Endometrial microvascular endothelial cells (primary cell): Measurements from ENCODE around the gene RHOV. TPM values are rescaled to one million over a fixed set of nuclear protein-coding genes. Genes with fewer than 3 reads are reported as not detected.

Experiments used
- in situ Hi-C: cut with HindIII; loops from 2 replicates; pipeline ENCODE4 v1.10.0; 2017; ENCODE audit warnings: low sequenced_read_pairs, low pct_unique_long_range_greater_than_20kb; ENCODE audit errors: inconsistent ontology term
- total RNA-seq: library from RNA; depleted of rRNA; stranded (reverse); fragments of >200 nt; gene quantifications from one replicate; pipeline ENCODE4 v1.2.3, GENCODE V29; 2015; ENCODE audit errors: inconsistent ontology term

The RHOV gene
- total RNA-seq, 1 donor from 2014 or later: not detected

DNA sequence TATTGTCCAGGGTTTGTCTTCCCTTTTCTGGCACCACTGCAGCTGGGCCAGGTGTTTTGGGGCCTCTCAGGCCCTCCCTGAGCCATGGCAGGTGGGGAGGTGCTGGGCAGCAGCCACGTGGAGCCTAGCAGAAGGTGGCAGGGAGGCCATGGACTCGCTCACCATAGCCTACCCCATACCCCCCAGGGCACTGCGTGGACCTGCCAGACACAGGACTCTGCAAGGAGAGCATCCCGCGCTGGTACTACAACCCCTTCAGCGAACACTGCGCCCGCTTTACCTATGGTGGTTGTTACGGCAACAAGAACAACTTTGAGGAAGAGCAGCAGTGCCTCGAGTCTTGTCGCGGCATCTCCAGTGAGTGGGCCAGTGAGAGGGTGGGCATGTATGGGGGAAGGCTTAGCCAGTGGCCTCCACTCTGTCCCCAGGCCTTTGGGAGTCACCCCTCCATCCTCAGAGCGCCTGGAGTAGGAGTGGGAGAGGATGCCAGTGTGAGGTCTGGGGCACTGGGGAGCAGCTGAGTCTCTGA is 18.3 kb downstream of the RHOV start:
- in situ Hi-C loops: no loop called here

DNA sequence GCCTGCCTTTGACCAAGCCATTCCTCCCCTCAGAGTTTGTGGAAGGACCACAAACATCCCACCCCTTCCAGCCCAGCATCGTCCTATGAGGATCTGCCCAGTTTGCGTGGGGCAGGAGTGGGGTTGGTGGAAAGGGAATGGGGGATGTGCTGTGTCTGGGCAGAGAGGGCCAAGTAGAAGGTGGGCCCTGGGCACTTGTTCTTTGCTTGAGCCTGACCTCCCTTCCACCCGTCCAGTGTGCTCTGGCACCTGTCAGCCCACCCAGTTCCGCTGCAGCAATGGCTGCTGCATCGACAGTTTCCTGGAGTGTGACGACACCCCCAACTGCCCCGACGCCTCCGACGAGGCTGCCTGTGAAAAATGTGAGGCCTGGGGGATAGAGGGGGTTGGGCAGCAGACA is 19.9 kb downstream of the RHOV start:
- in situ Hi-C loops: no loop called here

DNA sequence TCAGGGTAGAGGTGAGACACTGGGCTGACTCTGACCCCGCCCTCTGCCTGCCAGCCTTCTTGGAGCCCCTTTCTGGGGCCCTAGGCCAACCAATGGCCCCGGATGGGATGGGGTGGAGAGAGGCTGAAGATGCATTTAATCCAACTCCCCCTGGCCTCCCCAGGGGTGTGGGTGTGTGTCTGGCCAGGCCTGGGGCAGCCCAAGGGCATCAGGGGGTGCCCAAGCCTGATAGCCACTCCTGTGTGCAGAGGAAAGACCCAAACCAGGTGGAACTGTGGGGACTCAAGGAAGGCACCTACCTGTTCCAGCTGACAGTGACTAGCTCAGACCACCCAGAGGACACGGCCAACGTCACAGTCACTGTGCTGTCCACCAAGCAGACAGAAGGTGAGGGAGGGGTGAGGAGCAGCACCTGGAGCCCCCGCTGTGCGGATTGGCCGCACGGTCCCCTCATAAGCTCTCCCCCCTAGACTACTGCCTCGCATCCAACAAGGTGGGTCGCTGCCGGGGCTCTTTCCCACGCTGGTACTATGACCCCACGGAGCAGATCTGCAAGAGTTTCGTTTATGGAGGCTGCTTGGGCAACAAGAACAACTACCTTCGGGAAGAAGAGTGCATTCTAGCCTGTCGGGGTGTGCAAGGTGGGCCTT is 20.7 kb downstream of the RHOV start:
- in situ Hi-C loops: no loop called here

DNA sequence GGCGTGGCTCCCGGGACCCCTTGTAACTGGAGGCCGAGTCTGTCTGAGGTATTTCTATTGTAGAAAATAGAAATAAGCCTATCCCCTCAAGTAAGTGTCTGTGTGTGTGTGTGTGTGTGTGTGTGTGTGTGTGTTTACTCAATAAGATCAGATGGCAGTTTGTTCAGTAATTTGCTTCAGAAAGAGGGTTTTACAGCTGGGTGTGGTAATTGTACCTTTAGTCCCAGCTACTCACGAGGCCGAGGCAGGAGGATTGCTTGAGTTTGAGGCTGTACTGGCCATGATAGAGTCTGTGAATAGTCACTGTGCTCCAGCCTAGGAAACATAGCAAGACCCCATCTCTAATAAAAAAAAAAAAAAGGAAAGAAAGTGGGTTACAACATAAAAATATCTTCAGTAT is 21.5 kb downstream of the RHOV start:
- in situ Hi-C loops: no loop called here

DNA sequence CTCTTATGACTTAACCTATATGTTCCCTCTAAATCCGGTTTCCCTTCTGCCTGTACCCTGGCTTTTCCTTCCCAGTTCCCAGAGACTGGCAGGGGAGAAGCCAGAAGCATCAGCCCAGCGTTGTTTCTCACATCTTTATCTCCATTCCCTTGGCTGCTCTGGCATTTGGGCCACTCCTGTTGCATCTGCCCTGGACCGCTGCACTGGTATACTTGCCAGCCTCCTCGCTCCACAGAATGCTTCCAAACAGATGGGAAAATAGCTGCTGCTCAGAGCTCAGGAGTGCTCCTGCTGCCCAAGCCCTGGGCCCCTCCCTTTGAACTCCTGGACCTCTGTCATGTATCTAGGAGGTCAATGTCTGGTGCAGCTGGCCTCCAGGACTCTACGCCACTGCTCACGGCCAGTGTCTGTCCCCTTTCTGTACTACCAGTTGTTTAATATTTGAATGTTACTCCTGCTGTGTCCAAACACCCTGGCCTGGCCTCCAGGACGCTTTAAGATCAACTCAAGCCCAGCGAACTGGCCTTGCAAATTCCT is 23.4 kb downstream of the RHOV start:
- in situ Hi-C loops: no loop called here

DNA sequence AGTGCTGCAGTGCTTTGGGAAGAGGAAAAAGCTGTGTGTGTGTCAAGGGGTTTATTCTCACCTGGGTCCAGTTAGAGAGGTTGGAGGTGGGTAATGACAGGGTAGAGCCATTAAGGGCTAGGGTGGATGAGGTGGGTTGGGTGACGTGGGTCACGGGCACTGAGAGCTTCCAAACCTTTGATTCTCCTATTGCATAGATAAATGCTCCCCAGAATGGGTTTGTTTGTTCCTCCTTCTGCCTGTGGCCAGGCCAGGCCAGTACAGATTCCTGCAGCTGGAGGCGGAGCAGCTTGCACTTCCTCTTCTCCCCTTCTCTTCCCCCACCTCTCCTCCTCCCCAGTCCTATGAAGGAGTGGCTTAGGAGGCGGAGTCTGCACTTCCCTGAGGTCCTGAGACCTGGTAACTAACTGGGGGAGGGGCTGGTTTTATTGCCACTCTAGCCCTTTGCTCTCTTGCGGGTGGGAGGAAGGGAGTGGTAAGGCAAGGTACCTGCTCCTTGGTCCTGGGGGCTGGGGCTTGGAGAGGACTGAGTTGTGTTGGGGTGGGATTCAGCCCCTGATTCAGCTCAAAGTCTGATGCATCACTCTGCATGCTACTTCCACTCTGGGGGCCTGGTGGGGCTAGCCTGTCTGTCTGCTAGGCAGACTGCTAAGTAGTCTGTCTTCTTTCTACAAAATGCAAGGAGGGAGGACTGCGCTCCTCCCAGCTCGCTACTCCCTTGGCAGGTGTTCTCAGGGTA is 26.6 kb downstream of the RHOV start:
- in situ Hi-C loops: no loop called here

DNA sequence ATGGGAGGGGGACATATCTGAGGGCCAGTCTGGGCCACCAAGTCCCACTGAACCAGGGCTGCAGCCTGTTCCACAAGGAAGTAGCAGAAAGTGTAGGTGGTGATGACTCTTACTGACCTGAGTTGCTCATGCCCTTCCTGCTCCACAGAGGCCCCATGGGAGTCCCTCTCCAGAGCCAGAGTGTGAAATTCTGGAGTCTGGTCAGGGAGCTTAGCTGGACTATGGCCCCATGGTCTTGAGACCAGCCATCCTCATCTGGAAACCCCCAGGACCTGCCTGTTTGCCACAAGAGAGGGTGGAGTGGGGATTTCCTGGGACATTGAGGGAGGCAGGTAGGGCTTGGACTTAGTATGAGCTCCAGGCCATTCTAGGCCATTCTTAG is 27.2 kb downstream of the RHOV start:
- in situ Hi-C loops: no loop called here

DNA sequence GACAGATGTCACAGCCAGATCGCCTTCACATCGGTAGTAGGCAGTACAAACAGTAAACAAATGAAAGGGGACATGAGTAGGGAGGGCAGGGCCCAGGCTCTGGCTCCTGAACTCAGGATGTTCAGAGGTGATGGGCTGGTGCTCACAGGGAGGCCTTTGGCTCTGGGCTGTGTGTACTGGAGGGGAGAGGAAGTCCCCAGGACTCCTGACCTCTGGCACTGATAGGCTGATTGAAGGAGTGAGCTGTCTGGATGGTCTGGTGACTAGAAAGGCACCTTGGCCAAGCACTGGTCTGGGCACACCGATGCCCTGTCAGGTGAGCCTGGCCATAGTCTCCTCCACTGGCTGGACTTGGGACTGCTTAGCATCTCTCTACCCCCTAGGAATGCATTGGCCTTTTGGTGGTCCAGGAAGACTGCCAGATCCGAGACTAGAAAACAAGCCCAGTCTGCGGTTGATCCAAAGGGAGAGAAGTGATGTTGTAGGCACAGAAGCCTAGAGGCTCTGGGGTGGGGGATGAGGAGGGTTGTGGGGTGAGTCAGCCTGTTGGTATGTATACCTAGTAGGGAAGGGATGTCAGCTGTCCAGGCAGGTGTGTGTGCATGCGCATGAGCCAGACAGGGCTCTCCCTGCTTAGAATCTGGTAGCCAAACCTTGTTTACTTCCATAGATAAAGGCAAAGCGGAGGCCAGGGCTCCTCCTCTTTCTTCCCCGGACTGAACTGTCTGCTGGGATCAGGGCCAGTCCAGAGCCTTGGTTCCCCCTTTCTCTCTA is 28.3 kb downstream of the RHOV start:
- in situ Hi-C loops: no loop called here

DNA sequence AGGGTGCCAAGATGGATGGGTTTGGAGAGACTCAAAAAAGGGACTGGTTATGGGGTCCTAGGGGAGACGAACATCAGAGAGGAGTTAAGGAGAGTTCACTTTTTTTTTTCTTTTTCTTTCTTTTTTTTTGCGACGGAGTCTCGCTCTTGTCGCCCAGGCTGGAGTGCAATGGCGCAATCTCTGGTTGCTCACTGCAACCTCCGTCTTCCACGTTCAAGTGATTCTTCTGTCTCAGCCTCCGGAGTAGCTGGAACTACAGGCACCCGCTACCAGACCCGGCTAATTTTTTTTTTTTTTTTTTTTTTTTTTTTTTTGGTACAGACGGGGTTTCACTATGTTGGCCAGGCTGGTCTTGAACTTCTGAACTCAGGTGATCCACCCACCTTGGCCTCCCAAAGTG is 29.0 kb downstream of the RHOV start:
- in situ Hi-C loops: no loop called here

DNA sequence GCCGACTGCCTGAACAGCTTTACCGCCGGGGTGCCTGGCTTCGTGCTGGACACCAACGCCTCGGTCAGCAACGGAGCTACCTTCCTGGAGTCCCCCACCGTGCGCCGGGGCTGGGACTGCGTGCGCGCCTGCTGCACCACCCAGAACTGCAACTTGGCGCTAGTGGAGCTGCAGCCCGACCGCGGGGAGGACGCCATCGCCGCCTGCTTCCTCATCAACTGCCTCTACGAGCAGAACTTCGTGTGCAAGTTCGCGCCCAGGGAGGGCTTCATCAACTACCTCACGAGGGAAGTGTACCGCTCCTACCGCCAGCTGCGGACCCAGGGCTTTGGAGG is 29.4 kb downstream of the RHOV start:
- in situ Hi-C loops: no loop called here

DNA sequence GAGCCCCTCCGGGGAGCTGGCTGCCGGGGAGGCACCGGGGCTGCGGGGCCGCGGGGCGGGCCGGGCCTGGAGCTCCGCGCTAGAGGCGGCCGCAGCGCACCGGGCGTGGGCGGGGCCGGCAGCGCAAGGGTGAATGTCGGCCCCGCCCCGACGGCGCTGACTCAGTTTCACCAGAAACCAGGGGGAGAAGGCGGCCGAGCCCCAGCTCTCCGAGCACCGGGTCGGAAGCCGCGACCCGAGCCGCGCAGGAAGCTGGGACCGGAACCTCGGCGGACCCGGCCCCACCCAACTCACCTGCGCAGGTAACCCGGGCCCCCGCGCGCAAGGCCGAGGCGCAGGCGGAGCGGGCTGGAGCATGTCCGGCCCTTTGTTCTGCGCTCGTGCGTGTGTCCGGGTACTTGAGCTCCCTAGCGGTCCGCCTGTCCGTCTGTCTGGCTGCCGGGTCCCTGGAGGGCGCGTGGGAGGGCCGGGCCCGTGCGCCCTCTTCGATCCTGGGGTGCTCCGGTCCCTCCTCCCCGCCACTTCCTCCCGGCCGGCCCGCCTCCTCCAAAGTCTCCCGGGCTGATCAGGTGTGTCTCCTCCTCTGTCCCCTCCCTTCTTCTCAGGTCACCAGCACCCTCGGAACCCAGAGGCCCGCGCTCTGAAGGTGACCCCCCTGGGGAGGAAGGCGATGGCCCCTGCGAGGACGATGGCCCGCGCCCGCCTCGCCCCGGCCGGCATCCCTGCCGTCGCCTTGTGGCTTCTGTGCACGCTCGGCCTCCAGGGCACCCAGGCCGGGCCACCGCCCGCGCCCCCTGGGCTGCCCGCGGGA is 29.9 kb downstream of the RHOV start, which contains the start of gene SPINT1:
SPINT1 (plus strand) TSS at position 164 of the 811 bp plus-strand sequence; CDS start at position 671, 507 bp downstream.
- in situ Hi-C loops: no loop called here

DNA sequence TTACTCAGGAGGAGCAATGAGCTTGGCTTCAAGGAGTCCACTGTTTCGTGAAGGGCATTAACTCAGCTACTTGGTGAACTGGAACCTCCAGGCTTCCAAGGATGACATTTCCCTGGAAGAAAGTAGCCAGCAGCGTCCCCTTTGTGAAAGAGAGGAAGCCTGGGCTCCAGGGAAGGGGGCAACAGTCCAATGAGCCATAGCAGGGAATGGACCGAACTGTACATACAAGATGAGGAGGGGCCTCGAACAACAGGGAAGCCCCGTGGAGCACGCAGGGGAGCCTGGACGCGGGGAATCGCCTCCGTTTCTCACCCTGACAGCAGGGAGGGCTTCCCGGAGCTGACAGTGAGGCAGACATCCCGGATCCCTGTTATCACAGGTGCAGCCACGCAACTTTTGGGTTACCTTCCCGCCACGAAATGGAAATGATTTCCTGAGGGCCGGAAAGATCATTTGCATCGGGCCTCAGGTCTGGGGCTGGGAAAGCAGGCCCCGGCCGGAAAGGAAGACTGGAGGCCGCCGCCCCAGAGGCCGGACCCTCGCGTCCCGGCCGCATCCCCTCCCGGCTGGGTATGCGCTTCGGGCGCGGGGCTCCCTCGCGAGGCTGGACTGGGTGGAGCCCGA is 30.7 kb downstream of the RHOV start:
- in situ Hi-C loops: no loop called here

DNA sequence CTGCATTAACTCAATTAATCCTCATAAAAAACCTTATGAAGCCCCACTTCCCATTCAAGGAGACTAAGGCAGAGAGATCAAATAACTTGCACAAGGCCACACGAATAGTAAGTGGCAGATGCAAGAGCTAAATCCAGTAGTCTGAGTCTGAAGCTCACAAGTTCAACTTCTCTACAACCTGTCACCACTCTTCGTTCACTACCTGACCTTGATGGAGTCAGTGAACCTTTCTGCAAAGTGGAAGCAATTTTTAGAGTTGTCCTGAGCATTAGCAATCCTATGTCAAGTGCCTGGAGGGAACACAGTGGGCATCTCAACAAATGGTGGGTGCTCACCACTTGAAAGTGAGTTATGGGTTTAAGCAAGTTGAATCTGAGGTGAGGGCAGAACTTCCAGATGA is 32.3 kb downstream of the RHOV start:
- in situ Hi-C loops: no loop called here

DNA sequence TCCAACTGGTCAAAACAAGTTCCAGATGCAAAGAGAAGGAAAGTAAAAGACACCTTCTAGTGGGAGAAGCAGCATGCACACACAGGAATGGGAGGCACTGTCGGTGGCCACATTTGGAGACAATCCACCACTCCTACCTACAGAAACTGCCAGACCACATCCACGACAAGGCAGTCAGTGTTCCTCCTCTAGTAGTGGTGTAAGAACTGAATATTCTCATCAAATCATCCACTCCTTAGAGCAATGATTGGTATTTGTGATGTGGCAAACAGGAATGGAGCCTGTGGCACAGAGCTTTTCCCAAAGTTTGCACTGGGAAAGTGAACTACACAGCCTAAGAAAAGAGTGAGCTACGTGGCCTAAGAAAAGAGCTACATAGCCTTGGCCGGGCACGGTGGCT is 35.3 kb downstream of the RHOV start:
- in situ Hi-C loops: no loop called here

DNA sequence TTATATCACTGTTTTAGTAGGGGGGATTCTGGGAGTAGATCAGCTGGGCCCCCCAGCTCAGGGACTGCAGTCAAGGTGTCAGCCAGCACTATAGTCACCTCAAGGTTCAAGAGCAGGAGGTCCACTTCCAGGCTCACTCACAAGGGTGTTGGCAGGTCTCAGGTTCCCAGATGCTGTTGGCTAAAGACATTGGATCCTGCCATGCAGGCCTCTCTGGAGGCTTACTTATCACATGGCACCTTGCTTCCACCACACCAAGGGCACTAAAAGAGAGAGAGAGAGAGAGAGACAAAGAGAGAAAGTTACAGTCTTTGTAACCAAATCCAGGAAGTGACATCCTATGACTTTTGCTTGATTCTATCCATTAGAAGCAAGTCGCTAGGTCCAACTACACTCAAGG is 38.0 kb downstream of the RHOV start:
- in situ Hi-C loops: no loop called here

DNA sequence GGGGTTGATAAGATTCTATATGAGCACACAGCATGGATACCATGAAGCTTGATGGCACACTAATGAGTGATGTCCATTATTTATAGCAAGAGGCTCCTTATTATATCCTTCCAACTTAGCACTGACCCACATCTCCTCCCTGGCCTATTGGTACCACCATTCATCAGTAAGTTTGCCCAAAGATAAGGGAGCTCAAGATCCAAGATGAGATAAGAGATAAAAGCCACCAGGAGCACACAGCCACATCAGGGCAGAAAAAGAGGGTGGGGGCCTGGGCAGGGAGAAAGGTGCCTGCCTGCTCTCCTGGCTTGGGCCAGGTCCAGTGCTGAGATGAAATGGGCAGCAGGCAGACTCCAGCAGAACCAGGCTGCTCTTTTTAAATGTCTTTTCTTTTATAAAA is 41.1 kb downstream of the RHOV start:
- in situ Hi-C loops: no loop called here

DNA sequence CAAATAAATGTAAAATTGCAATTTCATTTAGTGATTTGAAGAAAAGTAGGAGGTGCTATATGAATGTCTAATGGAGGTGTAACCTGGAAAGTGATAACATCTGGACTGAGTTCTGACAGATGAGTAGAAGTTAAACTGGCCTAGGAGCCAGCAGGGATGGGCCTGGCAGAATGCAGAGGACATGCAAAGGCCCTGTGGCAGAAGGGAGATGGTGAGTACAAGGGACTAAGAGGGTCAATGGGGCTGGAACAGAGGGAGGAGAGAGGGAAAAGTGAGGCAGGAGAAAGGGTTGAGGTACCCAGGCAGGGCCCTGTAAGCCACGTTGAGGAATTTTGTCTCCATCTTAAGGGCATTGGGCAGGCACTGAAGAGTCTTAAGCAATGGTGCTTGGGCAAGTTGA is 42.2 kb downstream of the RHOV start:
- in situ Hi-C loops: no loop called here

DNA sequence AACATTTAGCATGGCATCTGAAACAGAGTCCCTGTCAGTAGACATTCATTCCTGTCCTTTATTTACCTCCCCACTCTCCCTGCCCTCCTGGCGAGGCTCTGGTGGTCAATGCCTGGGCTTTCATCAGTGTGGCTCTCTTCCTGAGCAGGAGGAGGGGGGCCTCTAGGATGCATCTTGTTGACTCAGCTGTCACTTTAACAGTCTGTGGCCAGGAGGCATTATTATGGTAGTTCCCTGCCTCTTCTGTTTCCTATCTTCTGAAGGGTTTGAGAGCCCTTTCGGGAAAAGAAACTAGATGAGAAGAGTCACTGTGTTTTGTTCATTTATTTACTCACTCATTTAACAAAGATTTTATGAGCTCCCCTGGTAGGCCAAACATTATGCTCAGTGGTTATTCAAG is 43.1 kb downstream of the RHOV start:
- in situ Hi-C loops: no loop called here
